Osteoblast (primary cell): Measurements from ENCODE around the gene C6. TPM values are rescaled to one million over a fixed set of nuclear protein-coding genes. Genes with fewer than 3 reads are reported as not detected.

ENCODE experiments used
- DNase-seq: peaks from one replicate; pipeline ENCODE4 v3.0.0; 2011; ENCODE audit warnings: low spot score, mixed read lengths; ENCODE audit not compliant: insufficient read length; ENCODE audit errors: missing footprints
- H2AFZ ChIP-seq: 2 replicates; pipeline ENCODE4 v1.6.0; 2011; ENCODE audit warnings: mild to moderate bottlenecking, low read length
- H3K27ac ChIP-seq: 2 replicates; pipeline ENCODE4 v1.5.1; 2011; ENCODE audit warnings: mild to moderate bottlenecking, low read depth, low read length, moderate library complexity
- H3K27me3 ChIP-seq: 2 replicates; pipeline ENCODE4 v1.6.0; 2012; ENCODE audit warnings: mild to moderate bottlenecking, control low read depth, inconsistent platforms, low read length, moderate library complexity; ENCODE audit not compliant: insufficient read depth
- H3K36me3 ChIP-seq: 2 replicates; pipeline ENCODE4 v1.5.1; 2011; ENCODE audit warnings: mild to moderate bottlenecking, low read length, control low read depth, moderate library complexity; ENCODE audit not compliant: insufficient read depth
- H3K4me1 ChIP-seq: 2 replicates; pipeline ENCODE4 v1.5.1; 2011; ENCODE audit warnings: mild to moderate bottlenecking, low read length, control low read depth, moderate library complexity; ENCODE audit not compliant: insufficient read depth
- H3K4me2 ChIP-seq: 2 replicates; pipeline ENCODE4 v1.6.0; 2011; ENCODE audit warnings: mild to moderate bottlenecking, low read length; ENCODE audit not compliant: insufficient read depth
- H3K4me3 ChIP-seq: fragments of 200-600 bp; sonication (generic); 3 replicates; pipeline ENCODE4 v1.5.1; 2012; ENCODE audit warnings: mild to moderate bottlenecking, low read length, inconsistent platforms; ENCODE audit not compliant: insufficient read depth
- H3K79me2 ChIP-seq: 2 replicates; pipeline ENCODE4 v1.6.0; 2012; ENCODE audit warnings: mild to moderate bottlenecking, low read length, control low read depth, inconsistent platforms; ENCODE audit not compliant: insufficient read depth
- H3K9me3 ChIP-seq: 2 replicates; pipeline ENCODE4 v1.5.1; 2011; ENCODE audit warnings: low read depth, low read length, control low read depth
- H4K20me1 ChIP-seq: 2 replicates; pipeline ENCODE4 v1.6.0; 2012; ENCODE audit warnings: mild to moderate bottlenecking, low read length, control low read depth; ENCODE audit not compliant: insufficient read depth
- CTCF ChIP-seq: IDR thresholded peaks from 2 replicates; pipeline ENCODE4 v1.5.1; 2011; ENCODE audit warnings: mild to moderate bottlenecking, low read depth, low read length, moderate library complexity; ENCODE audit errors: extremely low read depth
- total RNA-seq: library from RNA; depleted of rRNA; stranded (reverse); fragments of >200 nt; gene quantifications from 2 replicates; pipeline ENCODE4 v1.2.3, GENCODE V29; 2012

The C6 gene
- total RNA-seq, 1 donor: under 0.01 TPM

GRCh38 chr5:41201082-41201772, 12.1 kb downstream of the C6 start:
- DNase-seq: no peak
- Histone ChIP-seq H3K27ac (no peak overlapping the region), H3K36me3 (no peaks in the 10 kb centered on the region), H3K79me2 (no peaks in the 10 kb centered on the region), H3K4me1 (no peaks in the 10 kb centered on the region), H3K9me3 (no peaks in the 10 kb centered on the region), H3K4me3 (no peak overlapping the region), H2AFZ (no peak overlapping the region), H4K20me1 (no peaks in the 10 kb centered on the region), H3K27me3 (no peaks in the 10 kb centered on the region), H3K4me2 (no peak overlapping the region)
- no peak for TF ChIP-seq CTCF

DNA sequence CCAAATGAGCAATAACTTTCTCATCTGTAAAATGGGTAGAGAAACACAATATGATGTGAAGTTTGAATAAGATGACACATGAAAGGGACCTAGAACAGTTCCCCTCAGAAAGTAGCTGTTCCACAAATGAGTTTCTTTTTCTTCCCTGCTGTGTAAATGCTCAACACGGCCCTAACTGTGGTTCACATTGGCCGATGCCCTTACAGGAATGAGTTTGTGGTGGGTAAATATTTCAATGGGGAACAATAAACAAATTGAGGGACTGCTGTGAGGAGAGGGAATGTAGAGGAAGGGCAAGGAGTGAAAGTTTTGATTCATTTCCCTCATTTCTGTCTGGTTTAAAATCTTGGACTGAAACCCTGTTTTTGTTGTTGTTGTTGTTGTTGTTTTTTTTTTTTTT, 12.8 kb downstream of the C6 start:
- Histone ChIP-seq H3K36me3 (no peaks in the 10 kb centered on the region), H3K9me3 (no peaks in the 10 kb centered on the region), H3K4me1 (no peaks in the 10 kb centered on the region), H4K20me1 (no peaks in the 10 kb centered on the region), H3K4me3 (no peak overlapping the region), H3K4me2 (no peak overlapping the region), H3K27me3 (no peaks in the 10 kb centered on the region), H2AFZ (no peak overlapping the region), H3K27ac (no peak overlapping the region), H3K79me2 (no peaks in the 10 kb centered on the region)
- no peak for TF ChIP-seq CTCF
- no peak for DNase-seq

DNA sequence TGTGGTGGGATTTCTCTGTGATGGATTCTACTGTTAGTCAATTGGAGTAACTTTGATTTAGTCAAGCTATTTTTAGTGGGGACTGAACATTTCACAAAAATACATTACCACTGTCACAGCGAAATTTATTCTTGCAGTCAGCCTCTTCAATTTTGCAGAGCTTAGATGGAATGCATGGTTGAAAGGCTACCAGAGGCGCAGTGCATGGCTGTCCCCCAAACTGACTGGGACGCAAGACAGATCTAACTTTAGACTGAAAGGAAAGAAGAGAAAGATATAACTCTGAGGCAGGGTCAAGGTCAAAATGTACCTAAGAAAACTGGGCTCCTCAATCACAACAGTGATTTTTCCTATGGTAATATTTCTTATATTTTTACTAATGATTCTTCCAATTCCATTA, 13.7 kb downstream of the C6 start:
- Histone ChIP-seq H3K79me2 (no peaks in the 10 kb centered on the region), H2AFZ (no peak overlapping the region), H3K4me2 (no peak overlapping the region), H3K36me3 (no peaks in the 10 kb centered on the region), H3K4me1 (no peaks in the 10 kb centered on the region), H3K27ac (no peak overlapping the region), H4K20me1 (no peaks in the 10 kb centered on the region), H3K9me3 (no peaks in the 10 kb centered on the region), H3K27me3 (no peaks in the 10 kb centered on the region), H3K4me3 (no peak overlapping the region)
- no peak for DNase-seq
- no peak for TF ChIP-seq CTCF

GRCh38 chr5:41196197-41196596, 17.1 kb downstream of the C6 start:
- H3K4me1 ChIP-seq: no peaks in the 10 kb centered on the region
- no peaks in the 10 kb centered on the region for H4K20me1 ChIP-seq
- H3K4me3 ChIP-seq: no peak overlapping the region
- H3K27me3 ChIP-seq: no peaks in the 10 kb centered on the region
- H3K9me3 ChIP-seq: no peaks in the 10 kb centered on the region
- no peaks in the 10 kb centered on the region for H3K36me3 ChIP-seq
- H3K79me2 ChIP-seq: no peaks in the 10 kb centered on the region
- DNase-seq: no peak
- H3K4me2 ChIP-seq: no peak overlapping the region
- no peak overlapping the region for H2AFZ ChIP-seq
- no peak for TF ChIP-seq CTCF
- H3K27ac ChIP-seq: no peak overlapping the region
